Hindlimb muscle (tissue), 1 donor: ENCODE results near the gene DAAM2. TPM values are rescaled to one million over a fixed set of nuclear protein-coding genes. Genes with fewer than 3 reads are reported as not detected.
A peak's percentile ranks its signal among the peaks of the same experiment; 100 is the strongest.

Experiments used
- DNase-seq: peaks from one replicate; pipeline ENCODE4 v3.0.0-alpha.2; 2013
- polyA plus RNA-seq: library from polyadenylated mRNA; unstranded; fragments of 120-200 nt; gene quantifications from one replicate; pipeline ENCODE4 v1.2.1, GENCODE V29; 2013; ENCODE audit not compliant: insufficient read length

Gene DAAM2
- polyA plus RNA-seq, 1 donor, result 43.2 TPM

GRCh38 chr6:39934131-39934757, 142.1 kb downstream of the DAAM2 start, which contains the start of gene MOCS1:
Gene MOCS1 (minus strand): TSS chr6:39934462. CDS start chr6:39934417, 45 bp downstream.
- DNase-seq, result peak; percentile 41

- DNase-seq, result no peak
Observed at GRCh38 chr6:39935241-39935640, 143.1 kb downstream of the DAAM2 start.

DNA sequence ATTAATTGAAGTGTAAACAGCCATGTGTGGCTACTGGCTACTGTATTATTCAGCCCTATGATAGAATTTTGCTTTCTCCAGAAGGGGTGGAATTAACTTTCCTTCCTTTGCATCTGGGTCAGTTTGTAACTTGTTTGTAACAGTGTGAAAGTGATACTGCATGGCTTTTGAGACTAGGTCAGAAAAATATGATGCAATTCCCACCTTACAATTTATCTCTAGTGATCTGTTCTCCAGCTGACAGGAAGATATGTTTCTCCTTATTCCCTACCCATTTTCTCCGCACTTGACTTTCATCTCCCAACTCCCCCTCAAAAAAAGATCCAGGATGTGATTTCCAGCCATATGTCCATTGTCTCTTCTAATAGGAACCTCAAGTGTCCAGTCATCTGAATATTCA, 144.7 kb downstream of the DAAM2 start:
- no peak for DNase-seq

DNA sequence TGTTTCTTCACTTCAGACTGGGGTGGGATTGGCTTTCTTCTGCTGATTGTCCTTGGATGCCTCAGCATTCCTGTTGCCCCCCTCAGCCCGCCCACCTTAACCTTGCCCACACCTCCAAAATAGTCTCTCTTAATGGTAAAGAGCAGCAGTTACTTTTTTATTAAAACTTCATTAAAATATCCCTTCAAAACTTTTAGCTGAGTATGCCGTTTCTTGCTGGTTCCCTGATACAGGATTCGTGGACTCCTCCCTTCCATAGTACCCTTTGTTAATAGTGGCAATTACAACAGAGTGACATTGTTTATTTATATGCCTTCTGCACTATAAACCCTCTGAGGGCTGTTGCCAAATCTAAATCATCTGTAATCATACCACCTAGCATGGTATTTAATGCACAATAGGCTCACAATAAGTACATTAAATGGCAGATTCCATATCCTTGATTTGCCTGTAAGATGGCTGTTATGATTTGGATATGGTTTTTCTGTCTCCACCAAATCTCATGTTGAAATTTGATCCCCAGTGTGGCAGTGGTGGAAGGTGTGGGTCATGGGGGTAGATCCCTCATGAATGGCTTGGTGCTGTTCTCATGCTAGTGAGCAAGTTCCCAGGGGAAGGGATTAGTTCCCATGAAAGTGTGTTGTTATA, 145.6 kb downstream of the DAAM2 start:
- no peak for DNase-seq

- DNase-seq, result no peak
Observed at GRCh38 chr6:39938773-39939654, 146.8 kb downstream of the DAAM2 start.

DNA sequence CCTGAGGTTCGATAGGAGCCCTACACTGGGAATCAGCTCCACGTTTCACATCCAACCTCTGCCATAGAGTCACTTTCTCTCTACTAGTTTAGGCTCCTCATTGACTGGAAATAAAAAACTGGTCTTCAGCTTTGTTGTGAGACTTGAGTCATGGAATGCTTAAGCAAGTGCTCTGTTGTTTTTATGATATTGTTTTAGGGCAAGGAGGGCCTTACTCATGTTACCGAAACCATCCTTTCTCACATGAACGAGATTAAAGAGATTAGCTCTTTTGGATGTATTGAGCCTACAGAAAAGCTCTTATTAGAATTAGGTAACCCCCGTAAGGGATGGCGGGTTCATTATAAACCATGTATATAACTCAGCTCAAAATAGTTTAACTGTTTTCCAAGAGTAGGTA, 149.0 kb downstream of the DAAM2 start:
- DNase-seq, result no peak

DNA sequence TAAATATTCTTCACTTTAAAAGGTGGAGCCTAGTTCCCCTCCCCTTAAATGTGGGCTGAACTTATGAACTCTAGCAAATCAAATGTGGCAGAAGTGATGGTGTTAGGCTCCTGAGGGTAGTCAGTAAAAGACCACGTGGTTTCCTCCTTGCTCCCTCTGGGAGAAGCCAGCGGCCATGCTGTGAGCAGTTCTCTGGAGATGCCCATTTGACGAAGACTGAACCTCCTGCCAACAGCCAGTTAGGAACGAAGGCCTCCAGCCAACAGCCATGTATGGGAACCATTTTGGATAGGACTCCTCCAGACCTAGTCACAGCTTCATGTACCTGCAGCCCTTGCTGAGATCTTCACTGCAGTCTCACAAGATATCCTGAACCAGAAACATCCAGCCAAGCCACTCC, 149.6 kb downstream of the DAAM2 start:
- DNase-seq, result no peak

DNA sequence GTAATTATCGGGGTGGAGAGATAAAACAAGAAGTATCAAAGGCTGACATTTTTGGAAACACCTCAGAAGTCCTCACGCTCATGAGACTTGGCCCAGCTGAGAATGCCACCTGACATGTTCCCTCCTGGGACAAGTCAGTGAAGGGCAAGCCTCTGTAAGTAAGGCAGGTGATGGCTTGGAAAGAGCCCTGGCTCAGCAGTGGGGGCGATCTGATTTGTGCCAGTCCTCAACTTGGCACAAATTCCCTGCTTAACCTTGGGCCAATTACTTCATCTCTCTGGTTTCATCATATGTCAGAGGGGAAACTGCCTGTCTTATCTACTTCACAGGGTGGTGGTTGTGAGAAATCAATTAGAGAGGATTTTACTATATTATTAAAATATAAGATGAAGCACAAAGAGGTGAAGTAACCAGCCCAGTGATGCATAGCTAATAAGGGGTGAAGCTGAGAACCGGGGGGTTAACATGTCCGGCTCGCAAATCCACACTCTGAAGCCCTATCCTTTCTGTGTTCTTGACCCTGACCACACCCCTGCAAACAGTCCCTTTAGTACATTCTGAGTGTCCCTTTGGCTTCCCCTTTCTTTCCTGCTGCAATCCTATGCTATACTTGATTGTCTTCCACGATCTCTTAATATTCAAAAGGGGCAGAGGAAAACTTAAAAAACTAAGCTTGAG, 150.9 kb downstream of the DAAM2 start:
- no peak for DNase-seq

GRCh38 chr6:39945626-39946025, 153.4 kb downstream of the DAAM2 start:
- DNase-seq, result no peak

DNA sequence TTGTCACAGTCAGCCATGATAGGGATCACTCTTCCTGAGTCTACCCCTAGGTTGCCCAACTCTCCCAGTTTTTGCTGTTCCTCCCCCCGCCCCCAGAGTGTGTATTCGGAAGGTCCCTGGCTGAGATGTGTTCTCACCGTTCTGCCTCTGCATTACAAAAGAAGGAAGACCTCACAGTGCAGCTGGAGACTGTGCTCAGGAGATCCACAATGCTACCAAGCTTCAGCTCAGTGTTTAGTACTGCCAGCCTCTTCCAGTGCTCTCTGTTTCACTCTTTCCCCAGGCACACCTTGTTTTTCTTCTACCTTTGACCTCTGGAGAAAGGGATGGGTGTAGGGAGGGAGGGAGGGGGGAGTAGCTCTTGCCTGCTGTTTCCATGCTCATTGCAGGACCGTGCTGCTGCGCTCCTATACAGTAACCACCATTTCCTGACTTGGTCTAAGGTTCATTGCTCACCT, 155.5 kb downstream of the DAAM2 start:
- DNase-seq, result no peak

DNA sequence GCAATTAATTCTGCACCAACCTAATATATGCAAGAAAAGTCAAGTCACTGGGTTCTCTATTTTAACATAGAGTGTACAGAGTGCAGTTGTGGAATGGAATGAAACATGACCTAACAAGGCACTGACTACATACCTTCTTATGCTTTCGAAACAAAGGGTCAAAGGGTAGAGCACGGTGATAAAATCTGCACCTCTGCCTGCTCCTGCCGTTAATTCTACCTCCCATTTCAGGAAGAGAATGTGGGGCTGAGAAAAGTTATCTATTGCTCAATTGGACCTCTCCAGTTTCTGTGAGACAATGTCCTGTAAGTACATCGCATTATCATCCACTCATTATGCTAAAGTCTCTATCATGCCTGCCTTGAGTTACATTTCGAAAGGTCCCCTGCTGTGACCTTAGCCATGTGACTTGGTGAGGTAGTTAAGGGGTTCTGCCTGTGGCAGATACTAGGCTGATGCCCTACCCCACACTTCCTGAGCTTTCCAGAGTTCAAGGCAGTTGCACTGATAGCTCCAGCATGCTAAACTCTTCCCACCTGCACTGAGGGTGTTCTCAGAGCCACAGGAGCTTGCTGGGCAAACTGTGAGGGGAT, 156.1 kb downstream of the DAAM2 start:
- no peak for DNase-seq

DNA sequence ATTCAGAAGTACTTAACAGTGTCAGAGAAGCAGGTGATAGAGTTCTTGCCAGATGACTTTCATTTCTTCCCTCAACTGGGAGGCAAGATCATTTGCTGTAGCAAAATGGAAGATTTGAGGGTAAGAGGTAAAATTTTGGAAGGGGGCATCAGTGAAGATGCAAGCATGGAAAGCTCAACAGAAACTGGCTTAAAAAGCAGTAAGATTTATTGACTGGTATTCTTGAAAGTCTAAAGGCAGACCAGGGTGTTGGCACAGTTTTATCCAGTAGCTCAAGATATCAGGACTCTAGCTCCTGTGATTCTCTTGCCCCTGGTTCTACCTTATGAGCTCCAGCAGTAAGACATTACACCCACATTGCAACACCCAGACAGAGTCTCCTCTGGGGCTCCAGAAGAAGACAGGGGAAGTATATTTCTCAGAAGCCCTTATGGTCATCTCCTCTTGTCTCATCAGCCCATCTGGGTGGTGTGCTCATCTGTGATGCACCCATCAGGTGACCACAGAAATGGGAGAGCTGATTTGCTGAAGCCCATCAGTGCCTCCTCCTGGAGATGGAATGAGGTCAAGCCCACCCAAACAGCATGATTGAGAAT, 158.0 kb downstream of the DAAM2 start:
- DNase-seq, result no peak

DNA sequence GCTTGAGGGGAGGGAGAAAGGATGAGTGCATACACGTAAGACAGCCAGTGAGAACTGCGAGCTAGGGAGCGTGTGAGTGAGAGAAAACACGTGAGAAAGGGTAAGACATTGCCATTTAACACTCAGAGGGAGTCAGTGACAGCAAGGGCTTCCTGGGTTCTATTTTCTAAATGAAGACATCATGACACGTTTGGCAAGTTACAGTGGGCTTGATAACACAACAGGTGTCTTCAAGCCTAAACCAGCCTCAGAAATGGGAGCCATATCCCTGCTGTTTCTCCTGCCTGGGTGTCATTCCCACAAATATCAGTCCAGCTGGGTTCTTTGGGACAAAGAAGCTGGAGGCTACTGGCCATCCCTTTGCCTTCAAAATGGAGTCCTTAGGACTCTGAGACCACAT, 159.0 kb downstream of the DAAM2 start:
- DNase-seq, result no peak

DNA sequence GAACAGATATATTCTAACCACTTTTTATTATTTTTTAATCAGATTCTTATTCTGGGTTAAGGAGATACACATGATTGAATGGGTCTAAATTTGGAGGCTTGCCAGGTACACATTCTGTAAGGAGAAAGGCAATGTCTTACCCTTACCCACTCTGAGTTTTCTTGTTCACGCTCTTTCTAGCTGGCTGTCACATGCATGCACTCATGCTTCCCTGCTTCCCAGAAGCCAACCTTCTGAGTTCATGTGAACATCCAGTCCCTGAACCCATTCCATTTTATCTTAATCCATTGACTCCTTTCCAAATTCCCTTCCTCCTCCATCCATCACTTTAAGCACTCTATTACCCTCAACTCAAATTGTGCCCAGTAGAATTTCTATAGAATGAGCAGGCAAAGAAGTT, 159.5 kb downstream of the DAAM2 start:
- DNase-seq, result no peak

DNA sequence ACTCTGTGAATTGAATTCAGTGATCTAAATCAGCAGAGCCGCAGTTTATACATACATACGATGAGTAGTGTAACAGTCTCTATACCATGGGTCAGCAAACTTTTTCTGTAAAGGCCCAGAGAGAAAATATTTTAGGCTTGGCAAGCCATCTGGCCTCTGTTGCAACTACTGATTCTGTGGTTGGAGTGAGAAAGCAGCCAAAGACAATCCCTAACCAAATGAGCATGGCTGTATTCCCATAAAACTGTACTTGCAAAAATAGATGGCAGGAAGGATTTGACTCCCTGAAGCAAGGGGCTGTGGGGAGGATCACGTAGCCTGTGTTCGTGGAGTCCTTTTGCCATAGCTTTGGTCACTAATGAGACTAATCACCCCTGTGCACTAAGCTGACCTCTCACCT, 160.0 kb downstream of the DAAM2 start:
- no peak for DNase-seq

GRCh38 chr6:39953076-39953618, 161.0 kb downstream of the DAAM2 start:
- DNase-seq, result no peak

Other genes starting within 250 kb of the DAAM2 start
- 1.6 TPM for gene KIF6, start 67.0 kb upstream of the DAAM2 start, polyA plus RNA-seq
- 8.6 TPM for gene MOCS1, start 142.1 kb downstream of the DAAM2 start, polyA plus RNA-seq